ENCODE data around the gene CDK10. TPM values are rescaled to one million over a fixed set of nuclear protein-coding genes. Genes with fewer than 3 reads are reported as not detected.

Gene CDK10
- total RNA-seq, 6 experiments from 2014 or later = 35.0 to 72.2 (median 53.7) TPM

- no peaks in the 10 kb centered on the region for H3K36me3 ChIP-seq
- H3K4me3 ChIP-seq = no peak overlapping the region
- intact Hi-C loops (cut with DNase I) = no loop called here
- TF ChIP-seq, protein P1, sequence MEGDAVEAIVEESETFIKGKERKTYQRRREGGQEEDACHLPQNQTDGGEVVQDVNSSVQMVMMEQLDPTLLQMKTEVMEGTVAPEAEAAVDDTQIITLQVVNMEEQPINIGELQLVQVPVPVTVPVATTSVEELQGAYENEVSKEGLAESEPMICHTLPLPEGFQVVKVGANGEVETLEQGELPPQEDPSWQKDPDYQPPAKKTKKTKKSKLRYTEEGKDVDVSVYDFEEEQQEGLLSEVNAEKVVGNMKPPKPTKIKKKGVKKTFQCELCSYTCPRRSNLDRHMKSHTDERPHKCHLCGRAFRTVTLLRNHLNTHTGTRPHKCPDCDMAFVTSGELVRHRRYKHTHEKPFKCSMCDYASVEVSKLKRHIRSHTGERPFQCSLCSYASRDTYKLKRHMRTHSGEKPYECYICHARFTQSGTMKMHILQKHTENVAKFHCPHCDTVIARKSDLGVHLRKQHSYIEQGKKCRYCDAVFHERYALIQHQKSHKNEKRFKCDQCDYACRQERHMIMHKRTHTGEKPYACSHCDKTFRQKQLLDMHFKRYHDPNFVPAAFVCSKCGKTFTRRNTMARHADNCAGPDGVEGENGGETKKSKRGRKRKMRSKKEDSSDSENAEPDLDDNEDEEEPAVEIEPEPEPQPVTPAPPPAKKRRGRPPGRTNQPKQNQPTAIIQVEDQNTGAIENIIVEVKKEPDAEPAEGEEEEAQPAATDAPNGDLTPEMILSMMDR (IDR thresholded peaks at IDR 0.05) = no peak
- TF ChIP-seq POLR2A (IDR thresholded peaks at IDR 0.05) = no peak
- H3K4me1 ChIP-seq = peaks cover 0 to 1% (median 0%) of the 10 kb centered on the region in 4 donors
- no peaks in the 10 kb centered on the region for H3K27me3 ChIP-seq
- 93% methylated on average over 2 of the region's 2 CpGs for WGBS (ENCODE audit: insufficient coverage, low coverage, low lambda C conversion rate, missing lambda C conversion rate)
- H3K27ac ChIP-seq = no peak overlapping the region
- ATAC-seq (no peak), DNase-seq (no peak)
- no peaks in the 10 kb centered on the region for H3K9me3 ChIP-seq
Observed at GRCh38 chr16:89678258-89678657, 8.2 kb upstream of the CDK10 start.

- intact Hi-C loops (cut with DNase I) = no loop called here
- no peak overlapping the region for H3K27ac ChIP-seq
- no CpG with 5 or more reads among the region's 1 CpG for WGBS (ENCODE audit: insufficient coverage, low coverage, low lambda C conversion rate, missing lambda C conversion rate)
- TF ChIP-seq, protein P1 (IDR thresholded peaks at IDR 0.05) = no peak
- TF ChIP-seq POLR2A (IDR thresholded peaks at IDR 0.05) = no peak
- peaks cover 0 to 16% (median 9%) of the 10 kb centered on the region in 4 donors for H3K4me1 ChIP-seq
- DNase-seq = peak in 2 of 3 donors; percentile 52 to 58
- H3K27me3 ChIP-seq = no peaks in the 10 kb centered on the region
- no peak for ATAC-seq
- H3K9me3 ChIP-seq = no peaks in the 10 kb centered on the region
- H3K4me3 ChIP-seq = peak overlapping the region in 1 of 3 donors; percentile 97
- H3K36me3 ChIP-seq = peaks cover 0 to 11% (median 0%) of the 10 kb centered on the region in 4 donors
Observed at GRCh38 chr16:89685916-89686315, 573 bp upstream of the CDK10 start.

- Histone ChIP-seq H3K4me1 (peaks cover 0 to 16% (median 9%) of the 10 kb centered on the region in 4 donors), H3K9me3 (no peaks in the 10 kb centered on the region), H3K36me3 (peaks cover 0 to 25% (median 7%) of the 10 kb centered on the region in 4 donors), H3K27me3 (no peaks in the 10 kb centered on the region), H3K4me3 (peak overlapping the region; percentile 68 to 99 (median 97)), H3K27ac (peak overlapping the region; percentile 75 to 94 (median 91))
- WGBS (ENCODE audit: insufficient coverage, low coverage, low lambda C conversion rate, missing lambda C conversion rate) = 2% methylated on average over 36 of the region's 42 CpGs
- peak; percentile 83 to 95 (median 93) for DNase-seq
- intact Hi-C loops (cut with DNase I) = no loop called here
- peak; percentile 89 to 93 (median 90) for ATAC-seq
- TF ChIP-seq, protein P1 (IDR thresholded peaks at IDR 0.05) = no peak
- peak; percentile 84 for TF ChIP-seq POLR2A (IDR thresholded peaks at IDR 0.05)
Observed at GRCh38 chr16:89687092-89687940, 827 bp downstream of the CDK10 start.

DNA sequence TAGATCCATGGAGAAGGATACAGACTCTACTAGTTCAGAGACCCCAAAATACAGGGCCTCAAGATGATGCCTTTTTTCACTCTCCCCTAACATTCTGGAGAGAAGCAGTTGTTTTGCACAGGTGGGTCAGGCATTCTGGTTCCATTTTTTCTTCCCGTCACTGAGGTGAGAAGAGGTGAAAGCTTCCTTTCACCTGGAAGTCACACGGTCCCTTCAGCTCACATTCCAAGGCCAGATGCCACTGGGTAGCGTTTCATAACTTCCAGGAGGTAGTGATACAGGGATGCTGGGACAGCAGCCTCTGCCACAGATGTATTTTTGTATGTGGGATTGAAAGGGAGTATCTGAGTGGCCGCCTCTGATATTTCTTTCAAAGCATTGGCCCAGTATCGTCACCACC, 1.9 kb downstream of the CDK10 start:
- intact Hi-C loops (cut with DNase I) = no loop called here
- H3K36me3 ChIP-seq = peaks cover 0 to 34% (median 10%) of the 10 kb centered on the region in 4 donors
- H3K27ac ChIP-seq = peak overlapping the region in 2 of 3 donors; percentile 91 to 94
- WGBS (ENCODE audit: insufficient coverage, low coverage, low lambda C conversion rate, missing lambda C conversion rate) = 77% methylated on average over 5 of the region's 5 CpGs
- H3K27me3 ChIP-seq = no peaks in the 10 kb centered on the region
- H3K4me1 ChIP-seq = peaks cover 0 to 13% (median 9%) of the 10 kb centered on the region in 4 donors
- no peak for ATAC-seq
- no peak overlapping the region for H3K4me3 ChIP-seq
- no peak for TF ChIP-seq POLR2A (IDR thresholded peaks at IDR 0.05)
- TF ChIP-seq, protein P1 (IDR thresholded peaks at IDR 0.05) = no peak
- no peak for DNase-seq
- no peaks in the 10 kb centered on the region for H3K9me3 ChIP-seq

Measured in right lobe of liver (tissue), 6 donors.